CD4-positive, alpha-beta T cell treated with Interleukin-15 for 1 hour (primary cell): ENCODE measurements around the gene PPFIA4.

Experiments used
- DNase-seq: peaks from one replicate; pipeline ENCODE4 v3.0.0-alpha.2; 2020

PPFIA4 gene

GRCh38 chr1:203041351-203041932 is 15.2 kb downstream of the PPFIA4 start:
- DNase-seq = no peak

- DNase-seq = no peak
Measured at GRCh38 chr1:203043830-203044545, 17.7 kb downstream of the PPFIA4 start.

- no peak for DNase-seq
Measured at GRCh38 chr1:203044546-203045250, 18.4 kb downstream of the PPFIA4 start.

- DNase-seq = no peak
Measured at GRCh38 chr1:203045336-203045735, 19.0 kb downstream of the PPFIA4 start.

- no peak for DNase-seq
Measured at GRCh38 chr1:203045821-203046594, 19.7 kb downstream of the PPFIA4 start.

- DNase-seq = no peak
Measured at GRCh38 chr1:203046984-203047630, 20.8 kb downstream of the PPFIA4 start.

- DNase-seq = no peak
Measured at GRCh38 chr1:203048086-203048485, 21.8 kb downstream of the PPFIA4 start.

- DNase-seq = no peak
Measured at GRCh38 chr1:203048555-203049051, 22.3 kb downstream of the PPFIA4 start.

GRCh38 chr1:203049077-203049476 is 22.8 kb downstream of the PPFIA4 start:
- DNase-seq = no peak

- no peak for DNase-seq
Measured at GRCh38 chr1:203049576-203050180, 23.4 kb downstream of the PPFIA4 start.

GRCh38 chr1:203050826-203051225 is 24.5 kb downstream of the PPFIA4 start:
- DNase-seq = no peak

GRCh38 chr1:203051841-203052324 is 25.6 kb downstream of the PPFIA4 start:
- no peak for DNase-seq

GRCh38 chr1:203052601-203053000 is 26.3 kb downstream of the PPFIA4 start:
- DNase-seq = no peak

GRCh38 chr1:203054184-203054583 is 27.9 kb downstream of the PPFIA4 start:
- DNase-seq = no peak

GRCh38 chr1:203054642-203055041 is 28.4 kb downstream of the PPFIA4 start:
- no peak for DNase-seq

- no peak for DNase-seq
Measured at GRCh38 chr1:203055161-203055799, 29.0 kb downstream of the PPFIA4 start.

- DNase-seq = no peak
Measured at GRCh38 chr1:203056012-203056411, 29.7 kb downstream of the PPFIA4 start.

GRCh38 chr1:203056516-203056915 is 30.2 kb downstream of the PPFIA4 start:
- DNase-seq = no peak

- no peak for DNase-seq
Measured at GRCh38 chr1:203057911-203058675, 31.8 kb downstream of the PPFIA4 start.

- no peak for DNase-seq
Measured at GRCh38 chr1:203058676-203058935, 32.3 kb downstream of the PPFIA4 start.

GRCh38 chr1:203059485-203059884 is 33.2 kb downstream of the PPFIA4 start:
- peak; percentile 25 for DNase-seq
